Gastroesophageal sphincter (tissue), 4 donors: ENCODE data around the gene HEBP1. TPM values are rescaled to one million over a fixed set of nuclear protein-coding genes. Genes with fewer than 3 reads are reported as not detected.
A peak's percentile ranks its signal among the peaks of the same experiment; 100 is the strongest.

Experiments
- ATAC-seq: fragments of 150-250 bp; one replicate; pipeline ENCODE4 v1.9.1; 2016; ENCODE audit warnings: mild to moderate bottlenecking, moderate library complexity
- H3K27ac ChIP-seq, 4 donors: fragments of 200-600 bp; sonication (generic) in 3 of 4; 1 replicate in 3 of 4; 2 replicates in 1 of 4; pipeline ENCODE4 v1.5.1; 2016 to 2019
- H3K27me3 ChIP-seq: fragments of 200-600 bp; sonication (generic); one replicate; pipeline ENCODE4 v1.5.1; 2019
- H3K36me3 ChIP-seq, 2 donors: fragments of 200-600 bp; sonication (generic); one replicate each; pipeline ENCODE4 v1.5.1; 2019; ENCODE audit warnings: control low read depth in 1 of 2
- H3K4me1 ChIP-seq, 3 donors: fragments of 200-600 bp; sonication (generic); 1 replicate in 2 of 3; 2 replicates in 1 of 3; pipeline ENCODE4 v1.5.1; 2016 to 2019; ENCODE audit warnings: control low read depth in 2 of 3
- H3K4me3 ChIP-seq, 2 donors: fragments of 200-600 bp; sonication (generic); one replicate each; pipeline ENCODE4 v1.5.1; 2019; ENCODE audit warnings: mild to moderate bottlenecking in 1 of 2, moderate library complexity in 1 of 2
- H3K9me3 ChIP-seq, 3 donors: fragments of 200-600 bp; sonication (generic); one replicate each; pipeline ENCODE4 v1.5.1; 2017 to 2019; ENCODE audit warnings: control low read depth in 2 of 3
- CTCF ChIP-seq, 4 experiments: fragments of 200-600 bp in 2 of 4; fragments of 450-650 bp in 2 of 4; sonication (generic) in 1 of 4; IDR thresholded peaks; one replicate each; pipeline ENCODE4 v1.5.1; 2017 to 2019; ENCODE audit warnings: antibody characterized with exemption in 4 of 4, mild to moderate bottlenecking in 2 of 4, moderate library complexity in 2 of 4
- EP300 ChIP-seq: sonication (generic); formaldehyde crosslinking; IDR thresholded peaks from one replicate; pipeline ENCODE4 v1.6.1; 2017; ENCODE audit warnings: antibody characterized with exemption, mild to moderate bottlenecking
- POLR2A ChIP-seq, 2 donors: fragments of 450-650 bp; IDR thresholded peaks; one replicate each; pipeline ENCODE4 v1.6.1; 2017; ENCODE audit warnings: antibody characterized with exemption in 2 of 2, mild to moderate bottlenecking in 2 of 2, moderate library complexity in 1 of 2
- POLR2AphosphoS5 ChIP-seq: sonication (generic); formaldehyde crosslinking; IDR thresholded peaks from one replicate; pipeline ENCODE4 v1.6.1; 2017; ENCODE audit warnings: antibody characterized with exemption
- WGBS, 2 donors: methylation state at CpG; one replicate each; pipeline ENCODE4 v1.1.5; 2018; ENCODE audit warnings: low coverage in 1 of 2; 5-methylcytosine and 5-hydroxymethylcytosine counted together
- total RNA-seq, 4 donors: library from RNA; depleted of rRNA; stranded (reverse); fragments of >200 nt; gene quantifications; one replicate each; pipeline ENCODE4 v1.1.0, GENCODE V29; 2016

HEBP1 gene
- total RNA-seq, 4 donors from 2014 or later: 33.8 to 47.5 (median 41.9) TPM

GRCh38 chr12:12976366-12976765 lies 23.7 kb downstream of the HEBP1 start:
- H3K27ac ChIP-seq: peak overlapping the region in 3 of 4 donors; percentile 43 to 60 (median 56)
- no peak for TF ChIP-seq CTCF (IDR thresholded peaks at IDR 0.05)
- no peak for TF ChIP-seq POLR2A (IDR thresholded peaks at IDR 0.05)
- TF ChIP-seq POLR2AphosphoS5: peak; percentile 71
- TF ChIP-seq EP300: no peak
- ATAC-seq: peak; percentile 82
- WGBS, 2 donors: 19 to 33% methylated on average over 1 to 2 of the region's 2 CpGs
- H3K27me3 ChIP-seq: no peaks in the 10 kb centered on the region
- peaks cover 0 to 18% (median 0%) of the 10 kb centered on the region in 3 donors for H3K9me3 ChIP-seq
- peaks cover 0 to 78% of the 10 kb centered on the region in 2 donors for H3K36me3 ChIP-seq
- peaks cover 0 to 21% (median 16%) of the 10 kb centered on the region in 3 donors for H3K4me1 ChIP-seq
- H3K4me3 ChIP-seq: no peak overlapping the region

- Histone ChIP-seq H3K27me3 (no peaks in the 10 kb centered on the region), H3K4me1 (peaks cover 0 to 17% (median 16%) of the 10 kb centered on the region in 3 donors), H3K4me3 (no peak overlapping the region), H3K36me3 (peaks cover 0 to 78% of the 10 kb centered on the region in 2 donors), H3K9me3 (peaks cover 0 to 18% (median 0%) of the 10 kb centered on the region in 3 donors), H3K27ac (peak overlapping the region in 3 of 4 donors; percentile 42 to 56 (median 43))
- TF ChIP-seq EP300 (no peak), POLR2AphosphoS5 (no peak)
- no peak for ATAC-seq
- 71% methylated on average over 5 to 6 of the region's 14 CpGs for WGBS, 2 donors
Measured at GRCh38 chr12:12975322-12976077, 24.6 kb downstream of the HEBP1 start.

- Histone ChIP-seq H3K4me3 (no peak overlapping the region), H3K27me3 (no peaks in the 10 kb centered on the region), H3K36me3 (peaks cover 0 to 79% of the 10 kb centered on the region in 2 donors), H3K27ac (no peak overlapping the region), H3K4me1 (peaks cover 0 to 7% (median 4%) of the 10 kb centered on the region in 3 donors), H3K9me3 (peaks cover 0 to 18% (median 0%) of the 10 kb centered on the region in 3 donors)
- 66 to 100% methylated on average over 1 to 3 of the region's 4 CpGs for WGBS, 2 donors
- TF ChIP-seq CTCF (IDR thresholded peaks at IDR 0.05) (no peak), EP300 (no peak), POLR2AphosphoS5 (no peak), POLR2A (IDR thresholded peaks at IDR 0.05) (no peak)
- no peak for ATAC-seq
Measured at GRCh38 chr12:12974211-12974610, 25.9 kb downstream of the HEBP1 start.

- peaks cover 0 to 18% (median 0%) of the 10 kb centered on the region in 3 donors for H3K9me3 ChIP-seq
- no peaks in the 10 kb centered on the region for H3K27me3 ChIP-seq
- TF ChIP-seq CTCF (IDR thresholded peaks at IDR 0.05) (no peak), POLR2AphosphoS5 (no peak), POLR2A (IDR thresholded peaks at IDR 0.05) (no peak), EP300 (no peak)
- peaks cover 0 to 69% of the 10 kb centered on the region in 2 donors for H3K36me3 ChIP-seq
- ATAC-seq: no peak
- H3K4me3 ChIP-seq: no peak overlapping the region
- peaks cover 0 to 7% (median 4%) of the 10 kb centered on the region in 3 donors for H3K4me1 ChIP-seq
- 92 to 100% methylated on average over 1 to 2 of the region's 2 CpGs for WGBS, 2 donors
- H3K27ac ChIP-seq: no peak overlapping the region
Measured at GRCh38 chr12:12973019-12973418, 27.0 kb downstream of the HEBP1 start.

GRCh38 chr12:12965836-12966235 lies 34.2 kb downstream of the HEBP1 start:
- TF ChIP-seq POLR2A (IDR thresholded peaks at IDR 0.05) (no peak), POLR2AphosphoS5 (no peak), CTCF (IDR thresholded peaks at IDR 0.05) (no peak), EP300 (no peak)
- Histone ChIP-seq H3K4me3 (no peak overlapping the region), H3K4me1 (no peaks in the 10 kb centered on the region), H3K36me3 (peaks cover 0 to 22% of the 10 kb centered on the region in 2 donors), H3K9me3 (no peaks in the 10 kb centered on the region), H3K27me3 (no peaks in the 10 kb centered on the region), H3K27ac (no peak overlapping the region)
- no peak for ATAC-seq
- 63 to 72% methylated on average over 3 to 4 of the region's 4 CpGs for WGBS, 2 donors
